ENCODE results near the gene UROC1.
A peak's percentile ranks its signal among the peaks of the same experiment; 100 is the strongest.

UROC1 gene

DNA sequence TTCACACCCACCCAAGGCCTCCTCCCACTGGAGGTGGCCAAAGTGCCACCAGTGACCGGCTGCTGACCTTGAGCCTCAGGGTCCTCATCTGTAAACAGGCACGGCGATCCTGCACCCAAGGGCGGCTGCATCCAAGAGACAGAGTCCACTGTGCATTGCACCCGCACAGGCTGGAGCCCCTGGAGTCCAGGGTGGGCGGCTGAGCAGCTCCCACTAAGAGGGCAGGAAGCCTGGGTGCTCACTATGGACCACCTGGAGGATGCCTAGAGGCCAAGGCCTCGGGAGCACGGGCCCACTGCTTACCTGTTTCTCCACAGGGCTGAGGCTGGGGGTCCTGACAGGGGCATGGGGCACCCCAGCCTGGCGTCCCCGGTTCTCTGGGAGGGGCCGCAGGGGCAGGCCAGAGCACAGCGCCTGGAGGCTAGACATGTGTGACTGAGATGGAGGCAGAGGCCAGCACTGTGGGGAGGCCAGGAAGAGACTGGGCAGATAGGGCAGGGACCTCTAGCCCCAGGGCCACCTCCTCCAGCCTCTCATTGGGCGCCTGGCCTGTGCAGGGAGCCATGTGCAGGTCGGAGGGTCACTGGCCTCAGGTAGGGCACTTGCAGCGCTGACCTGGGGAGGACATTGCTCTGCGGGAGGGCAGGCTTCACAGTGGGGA is at the start of gene UROC1:
TSS of gene UROC1 (minus strand) at position 483 of the 661 bp plus-strand sequence. CDS start at position 429, 54 bp downstream.
- DNase-seq (no peak), ATAC-seq (no peak)
- H3K4me3 Mint-ChIP-seq = no peak within 1 kb of the TSS
- no peak within 1 kb of the TSS for H3K27ac Mint-ChIP-seq
- no peaks in the 10 kb centered on the region for H3K4me1 Mint-ChIP-seq
- peaks cover 6% of the 10 kb centered on the region for H3K27me3 Mint-ChIP-seq
- H3K9me3 Mint-ChIP-seq = no peaks in the 10 kb centered on the region

DNA sequence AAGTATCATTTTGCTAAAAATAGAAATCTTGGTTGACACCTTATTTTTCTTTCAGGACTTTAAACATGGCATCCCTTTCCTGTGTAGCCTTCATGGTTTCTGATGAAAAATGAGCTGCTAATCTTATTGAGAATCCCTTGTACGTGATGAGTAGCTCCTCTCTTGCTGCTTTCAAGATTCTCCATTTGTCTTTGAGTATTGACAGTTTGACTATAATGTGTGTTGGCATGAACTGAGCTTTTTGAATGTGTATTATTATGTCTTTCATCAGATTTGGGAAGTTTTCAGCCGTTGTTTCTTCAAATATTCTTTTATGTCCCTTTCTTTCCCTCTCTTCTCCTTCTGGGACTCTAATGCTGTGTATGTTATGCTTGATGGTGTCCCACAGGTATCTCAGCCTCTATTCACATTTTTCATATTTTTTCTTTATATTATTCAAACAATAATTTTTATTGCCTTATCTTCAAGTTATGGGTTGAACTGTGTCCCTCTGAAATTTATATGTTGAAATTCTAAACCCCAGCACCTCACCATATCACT is 45.2 kb upstream of the UROC1 start:
- Mint-ChIP-seq H3K4me1 (no peaks in the 10 kb centered on the region), H3K27ac (peak overlapping the region in 1 of 2 donors; percentile 31), H3K9me3 (peaks cover 6 to 16% of the 10 kb centered on the region in 2 donors), H3K4me3 (no peak overlapping the region), H3K27me3 (peaks cover 14% of the 10 kb centered on the region)
- DNase-seq (no peak), ATAC-seq (no peak)

DNA sequence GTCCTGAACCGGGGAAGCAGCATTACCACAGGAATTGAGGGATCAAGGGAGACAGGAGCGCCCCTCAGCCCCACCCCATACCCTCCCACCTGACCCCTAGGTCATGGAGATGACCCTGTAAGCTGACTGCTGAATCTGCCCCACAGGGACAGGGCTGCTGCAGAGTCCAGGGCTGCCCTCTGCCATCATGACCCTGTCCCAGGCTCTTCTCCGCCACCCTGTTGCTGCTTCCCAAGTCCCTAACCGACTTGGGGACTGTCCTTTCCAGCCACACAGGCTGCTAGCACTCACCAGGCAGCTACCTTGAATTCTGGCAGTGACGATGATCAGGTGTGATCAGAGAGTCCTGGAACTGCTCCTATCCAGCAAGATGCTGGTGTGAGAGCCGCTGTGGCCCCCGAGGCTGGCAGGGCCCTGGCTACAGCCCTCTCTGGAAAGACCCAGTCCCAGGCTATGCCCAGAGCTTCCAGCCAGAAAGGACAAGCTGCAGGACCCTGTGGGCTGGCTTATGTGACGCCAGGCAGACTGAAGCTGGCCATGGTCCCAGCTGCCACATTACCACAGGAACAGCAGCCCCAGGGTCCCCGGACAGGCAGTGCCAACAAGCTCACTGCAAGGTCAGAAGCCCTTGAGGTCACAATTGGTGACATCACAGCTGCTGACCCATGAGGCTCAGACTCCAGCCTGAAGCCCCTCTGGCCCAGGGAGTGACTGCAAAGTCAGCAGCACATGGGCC is 40.9 kb upstream of the UROC1 start, which contains the start of gene C3orf22:
TSS of gene C3orf22 (minus strand) at position 597 of the 736 bp plus-strand sequence. CDS start 5,542 bp downstream, outside the sequence.
- Mint-ChIP-seq H3K27me3 (peaks cover 5% of the 10 kb centered on the region), H3K4me3 (no peak within 1 kb of the TSS)

DNA sequence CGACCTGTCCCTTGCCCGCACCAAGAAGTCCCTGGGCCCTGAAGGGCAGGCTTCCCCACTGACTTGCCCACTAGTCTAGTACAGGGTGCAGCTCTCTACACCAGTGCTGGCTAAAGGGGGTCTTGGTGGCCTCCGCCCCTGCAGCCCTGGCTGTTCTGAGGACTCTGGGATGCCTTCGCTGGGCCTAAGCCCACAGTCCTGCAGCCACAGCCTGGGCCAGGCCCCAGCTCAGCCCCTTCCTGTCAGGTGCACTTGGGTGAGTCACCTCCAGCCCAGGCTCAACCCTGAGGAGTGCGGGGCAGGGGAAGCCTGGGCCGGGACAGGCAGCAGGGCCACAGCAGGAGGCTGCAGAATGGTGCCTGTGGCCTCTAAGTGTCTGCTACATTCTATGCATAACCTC is 40.2 kb upstream of the UROC1 start:
- peaks cover 2 to 10% of the 10 kb centered on the region in 2 donors for H3K9me3 Mint-ChIP-seq
- ATAC-seq = peak; percentile 5
- peaks cover 5% of the 10 kb centered on the region for H3K27me3 Mint-ChIP-seq
- no peak for DNase-seq
- no peak overlapping the region for H3K27ac Mint-ChIP-seq
- H3K4me1 Mint-ChIP-seq = no peaks in the 10 kb centered on the region
- no peak overlapping the region for H3K4me3 Mint-ChIP-seq

More for the DNA sequence above, 40.9 kb upstream of the UROC1 start, which contains the start of gene C3orf22:
- Mint-ChIP-seq H3K4me1 (no peaks in the 10 kb centered on the region), H3K9me3 (peaks cover 6 to 16% of the 10 kb centered on the region in 2 donors), H3K27ac (no peak within 1 kb of the TSS)
- DNase-seq = no peak
- peak; percentile 21 for ATAC-seq

DNA sequence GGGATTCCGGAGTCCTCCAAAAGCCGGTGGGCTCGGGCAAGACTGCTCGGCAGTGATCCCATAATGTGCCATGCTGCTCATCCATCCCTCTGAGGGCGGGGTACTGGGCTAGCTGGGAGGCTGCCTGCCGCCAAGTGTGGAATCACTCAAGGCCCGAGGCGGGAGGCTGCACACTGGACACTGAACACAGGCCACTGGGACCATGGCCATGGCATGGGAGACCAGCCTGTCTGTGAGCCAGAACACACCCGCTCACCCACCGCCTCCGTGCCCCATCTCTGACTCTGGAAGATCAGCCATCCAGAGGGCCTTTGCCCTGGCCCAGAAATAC is 39.8 kb upstream of the UROC1 start:
- Mint-ChIP-seq H3K27ac (no peak overlapping the region), H3K4me3 (no peak overlapping the region), H3K27me3 (peaks cover 5% of the 10 kb centered on the region), H3K4me1 (no peaks in the 10 kb centered on the region), H3K9me3 (peaks cover 0 to 6% of the 10 kb centered on the region in 2 donors)
- ATAC-seq (no peak), DNase-seq (no peak)

DNA sequence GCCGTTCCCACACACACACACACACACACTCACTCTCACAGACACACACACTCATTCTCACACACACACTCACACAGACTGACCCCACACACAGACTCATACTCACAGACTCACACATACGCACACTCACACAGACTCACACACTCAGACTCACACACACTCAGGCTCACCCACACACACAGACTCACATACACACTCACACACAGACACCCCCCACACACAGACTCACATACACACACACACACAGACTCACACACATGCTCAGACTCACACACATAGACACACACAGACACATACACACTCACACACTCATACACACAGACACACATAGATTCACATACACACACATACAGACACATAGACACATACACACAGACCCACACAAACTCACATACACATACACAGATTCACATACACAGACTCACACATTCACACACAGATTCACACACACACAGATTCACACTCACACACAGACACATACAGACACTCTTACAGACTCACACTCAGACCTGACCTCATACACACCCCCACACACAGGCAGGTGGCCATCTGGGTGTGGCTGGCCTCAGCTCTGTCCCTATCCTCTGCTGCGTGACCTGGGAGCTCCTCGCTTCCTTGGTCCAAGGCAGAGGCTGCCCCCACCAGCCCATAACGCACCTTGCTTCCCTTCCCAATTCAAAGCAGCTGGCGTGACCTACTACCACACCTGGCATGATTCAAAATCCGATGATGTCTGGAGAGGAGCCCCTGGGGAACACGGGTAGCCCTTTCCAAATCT is 39.3 kb upstream of the UROC1 start:
- H3K27me3 Mint-ChIP-seq = peaks cover 4% of the 10 kb centered on the region
- no peaks in the 10 kb centered on the region for H3K4me1 Mint-ChIP-seq

DNA sequence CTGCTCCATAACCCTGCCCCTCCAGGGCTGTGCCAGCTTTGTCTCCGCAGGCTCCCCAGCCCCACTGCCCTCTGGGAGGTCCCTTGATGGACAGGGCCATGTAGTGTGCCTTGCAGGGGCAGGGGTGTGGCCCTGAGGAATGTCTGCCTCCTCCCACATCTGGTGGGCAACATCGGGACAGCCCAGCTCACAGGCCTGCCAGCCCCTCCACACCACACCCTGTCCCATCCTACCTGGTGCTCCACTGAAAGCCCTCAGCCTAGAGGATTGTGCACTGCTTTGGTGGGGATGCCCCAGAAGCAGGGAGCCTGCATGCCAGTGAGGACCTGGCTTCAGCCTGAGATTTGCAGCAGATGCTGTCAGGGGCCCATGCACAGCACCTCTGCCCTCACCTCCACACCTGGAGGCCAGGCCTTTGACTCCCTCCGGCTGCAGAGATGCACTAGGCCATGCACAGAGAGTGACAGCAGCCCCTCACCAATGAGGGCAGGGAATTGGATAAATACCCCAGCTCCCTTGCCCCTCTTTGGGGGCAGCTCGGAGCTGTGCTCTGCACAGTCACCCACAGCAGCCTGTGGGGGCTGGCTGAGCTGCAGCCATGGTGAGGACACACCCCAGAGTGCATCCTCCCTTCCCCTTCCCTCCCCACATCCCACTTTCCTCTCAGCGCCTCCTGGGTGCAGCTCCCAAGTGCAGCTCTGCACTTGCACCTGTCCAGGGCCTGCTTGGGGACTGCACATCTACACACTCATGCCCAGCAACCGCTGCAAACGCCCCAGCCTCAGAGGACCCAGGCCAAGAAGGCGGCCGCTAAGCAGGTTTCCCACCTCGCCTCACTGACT is 38.4 kb upstream of the UROC1 start:
- DNase-seq (no peak), ATAC-seq (no peak)
- no peaks in the 10 kb centered on the region for H3K4me1 Mint-ChIP-seq
- no peaks in the 10 kb centered on the region for H3K9me3 Mint-ChIP-seq
- no peak overlapping the region for H3K4me3 Mint-ChIP-seq
- H3K27ac Mint-ChIP-seq = peak overlapping the region in 1 of 2 donors; percentile 9
- peaks cover 3% of the 10 kb centered on the region for H3K27me3 Mint-ChIP-seq

More for the DNA sequence above, 39.3 kb upstream of the UROC1 start:
- ATAC-seq (no peak), DNase-seq (no peak)
- Mint-ChIP-seq H3K27ac (no peak overlapping the region), H3K4me3 (no peak overlapping the region), H3K9me3 (peaks cover 0 to 4% of the 10 kb centered on the region in 2 donors)

DNA sequence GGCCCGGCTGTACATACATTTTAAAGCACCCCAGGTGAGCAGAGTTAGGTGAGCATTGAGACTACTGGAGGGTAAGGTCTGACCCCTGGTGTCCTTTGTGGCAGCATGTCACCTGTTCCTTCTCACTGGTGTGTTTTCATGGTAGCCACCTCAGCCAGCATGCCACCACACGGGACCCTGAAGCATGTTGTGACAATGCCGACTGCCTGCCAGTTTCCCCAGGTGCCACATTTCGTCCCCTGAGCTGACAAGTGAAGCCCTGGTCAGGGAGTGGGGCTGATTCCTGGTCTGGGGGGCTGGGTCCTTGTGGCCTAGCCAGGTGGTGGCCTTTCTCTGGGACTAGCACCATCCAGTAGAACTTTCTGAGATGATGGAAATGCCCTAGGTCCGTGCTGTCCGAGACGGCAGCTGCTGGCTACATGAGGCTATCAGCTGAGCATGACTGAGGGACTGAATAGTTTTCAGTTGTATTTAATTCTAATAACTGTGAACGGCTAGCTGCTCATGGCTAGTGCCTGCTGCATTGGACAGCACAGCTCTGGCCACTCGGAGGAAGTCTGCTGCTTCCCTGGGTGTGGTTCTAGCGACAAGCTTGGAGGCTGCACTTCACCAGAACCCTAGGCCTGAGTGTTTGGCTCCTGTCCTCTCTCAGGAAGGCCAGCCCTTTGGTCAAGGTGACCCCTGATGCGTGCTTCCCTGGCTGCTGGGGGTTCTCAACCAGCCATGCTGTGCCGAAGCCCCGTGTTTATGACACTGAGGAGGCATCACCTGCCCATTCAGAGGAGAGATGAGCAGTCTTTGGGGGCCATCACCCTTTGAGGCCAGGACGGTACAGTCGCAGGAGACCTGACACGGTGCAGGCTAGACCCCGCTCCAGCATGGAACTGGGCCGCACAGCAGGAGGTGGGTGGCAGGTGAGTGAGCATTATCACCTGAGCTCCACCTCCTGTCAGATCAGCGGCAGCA is 37.3 kb upstream of the UROC1 start:
- H3K4me1 Mint-ChIP-seq = no peaks in the 10 kb centered on the region
- peaks cover 14% of the 10 kb centered on the region for H3K27me3 Mint-ChIP-seq
- no peak for DNase-seq
- H3K27ac Mint-ChIP-seq = no peak overlapping the region
- no peak for ATAC-seq
- H3K4me3 Mint-ChIP-seq = no peak overlapping the region
- no peaks in the 10 kb centered on the region for H3K9me3 Mint-ChIP-seq

DNA sequence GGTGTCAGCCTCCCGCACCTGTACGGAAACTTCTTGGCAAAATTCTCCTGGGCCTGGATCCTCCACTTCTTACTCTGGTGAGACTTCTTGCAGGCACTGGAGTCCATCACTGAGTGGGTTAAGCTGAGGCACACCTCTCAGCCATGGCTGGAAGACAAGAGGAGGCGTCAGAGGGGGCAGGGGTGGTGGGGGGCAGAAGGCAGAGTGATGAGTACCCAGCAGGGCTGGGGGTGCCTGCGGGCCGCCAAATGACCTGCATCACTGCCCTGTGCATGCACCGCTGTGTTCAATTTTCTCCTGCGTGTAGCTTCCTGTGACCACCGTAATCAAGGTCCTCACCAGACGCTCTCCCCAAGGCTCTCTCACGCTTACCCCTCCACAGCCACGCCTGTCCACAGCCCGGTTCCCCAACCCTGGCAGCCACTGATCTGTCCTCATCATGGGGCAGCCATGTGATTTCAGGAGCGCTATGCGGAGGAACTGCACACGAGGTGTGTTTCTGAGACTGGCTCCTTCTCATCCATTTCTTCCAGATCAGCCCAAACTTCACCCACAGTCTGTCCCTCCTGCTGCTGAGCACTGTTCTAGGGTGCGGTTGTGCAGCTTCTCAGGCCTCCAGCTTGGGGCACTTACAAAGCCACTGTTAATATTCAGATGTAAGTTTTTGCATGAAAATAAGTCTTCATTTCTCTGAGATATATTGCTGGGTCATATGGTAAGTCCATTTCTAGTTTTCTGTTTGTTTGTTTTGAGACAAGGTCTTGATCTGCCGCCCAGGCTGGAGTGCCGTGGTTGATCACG is 35.9 kb upstream of the UROC1 start:
- DNase-seq = no peak
- H3K9me3 Mint-ChIP-seq = no peaks in the 10 kb centered on the region
- H3K4me3 Mint-ChIP-seq = no peak overlapping the region
- no peak for ATAC-seq
- no peaks in the 10 kb centered on the region for H3K4me1 Mint-ChIP-seq
- H3K27ac Mint-ChIP-seq = peak overlapping the region in 1 of 2 donors; percentile 66
- H3K27me3 Mint-ChIP-seq = peaks cover 14% of the 10 kb centered on the region

DNA sequence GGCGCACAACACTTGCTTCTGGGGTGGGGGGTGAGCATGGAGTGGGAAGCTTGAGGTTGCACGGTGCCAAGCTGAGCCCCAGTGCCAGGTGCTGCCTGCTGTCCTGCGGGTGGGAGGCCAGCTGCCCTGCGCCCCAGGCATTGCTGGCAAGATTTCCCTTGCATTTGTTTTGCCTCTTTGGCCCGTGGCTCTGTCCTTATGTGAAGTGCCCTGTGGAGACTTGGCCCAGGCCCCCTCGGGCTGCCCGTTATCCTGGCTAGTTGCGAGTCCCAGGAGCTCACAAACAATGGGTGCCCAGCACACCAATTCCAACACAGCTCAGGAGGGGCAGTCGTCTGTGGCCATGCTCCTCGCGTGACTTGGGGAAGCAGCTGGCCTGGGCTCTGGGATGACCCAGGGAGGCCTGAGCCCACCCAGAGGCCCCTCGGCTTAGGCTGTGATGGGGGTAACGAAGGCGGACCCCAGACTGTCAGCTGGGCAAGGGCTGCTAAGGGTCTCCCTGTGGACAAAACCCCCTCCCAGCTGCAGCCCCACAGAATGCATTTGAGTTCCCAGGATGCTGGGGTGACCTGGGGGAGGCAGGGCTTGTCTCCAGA is 35.2 kb upstream of the UROC1 start:
- Mint-ChIP-seq H3K9me3 (no peaks in the 10 kb centered on the region), H3K27me3 (peaks cover 14% of the 10 kb centered on the region), H3K27ac (no peak overlapping the region), H3K4me1 (no peaks in the 10 kb centered on the region), H3K4me3 (no peak overlapping the region)
- DNase-seq (no peak), ATAC-seq (no peak)

DNA sequence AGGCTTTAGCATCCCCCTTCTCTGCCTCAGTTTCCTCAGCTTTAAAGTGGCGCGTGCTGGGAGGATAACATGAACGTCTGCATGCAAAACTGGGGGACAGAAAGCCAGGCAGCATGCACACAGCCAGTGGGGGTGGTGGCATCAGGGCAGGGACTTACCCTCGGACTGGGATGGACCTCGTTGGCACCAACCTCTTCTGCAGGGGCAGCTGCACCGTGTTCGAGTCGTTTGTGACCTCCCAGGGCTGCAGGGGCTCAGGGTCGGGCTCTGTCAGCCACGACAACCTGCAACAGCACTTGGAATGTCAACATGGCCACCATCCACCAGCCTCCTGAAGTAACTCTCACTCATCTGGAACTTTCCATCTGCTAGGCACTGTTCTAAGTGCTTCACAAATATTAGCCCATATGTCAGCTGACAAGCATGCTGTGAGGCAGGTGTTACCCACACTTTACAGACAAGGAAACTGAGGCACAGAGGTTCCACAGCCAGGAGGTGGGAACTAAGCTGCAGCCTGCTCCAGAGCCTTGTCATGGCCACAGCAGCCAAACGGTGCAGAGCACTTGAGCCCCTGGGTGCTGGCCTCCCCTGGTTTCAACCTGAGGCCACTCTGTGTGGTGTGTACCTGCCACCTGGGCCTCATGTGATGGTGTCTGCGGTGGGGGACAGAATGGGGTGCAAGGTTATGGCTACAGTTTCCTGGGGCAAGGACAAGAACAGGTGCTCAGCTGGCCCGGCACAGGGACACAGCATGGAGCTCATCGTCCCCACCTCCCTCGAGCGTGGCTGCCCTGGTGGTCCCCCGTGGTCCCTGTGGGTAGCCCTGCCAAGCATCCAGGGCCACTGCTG is 34.5 kb upstream of the UROC1 start:
- H3K27me3 Mint-ChIP-seq = peaks cover 14% of the 10 kb centered on the region
- no peak overlapping the region for H3K4me3 Mint-ChIP-seq
- H3K9me3 Mint-ChIP-seq = no peaks in the 10 kb centered on the region
- no peaks in the 10 kb centered on the region for H3K4me1 Mint-ChIP-seq
- DNase-seq (no peak), ATAC-seq (no peak)
- no peak overlapping the region for H3K27ac Mint-ChIP-seq

DNA sequence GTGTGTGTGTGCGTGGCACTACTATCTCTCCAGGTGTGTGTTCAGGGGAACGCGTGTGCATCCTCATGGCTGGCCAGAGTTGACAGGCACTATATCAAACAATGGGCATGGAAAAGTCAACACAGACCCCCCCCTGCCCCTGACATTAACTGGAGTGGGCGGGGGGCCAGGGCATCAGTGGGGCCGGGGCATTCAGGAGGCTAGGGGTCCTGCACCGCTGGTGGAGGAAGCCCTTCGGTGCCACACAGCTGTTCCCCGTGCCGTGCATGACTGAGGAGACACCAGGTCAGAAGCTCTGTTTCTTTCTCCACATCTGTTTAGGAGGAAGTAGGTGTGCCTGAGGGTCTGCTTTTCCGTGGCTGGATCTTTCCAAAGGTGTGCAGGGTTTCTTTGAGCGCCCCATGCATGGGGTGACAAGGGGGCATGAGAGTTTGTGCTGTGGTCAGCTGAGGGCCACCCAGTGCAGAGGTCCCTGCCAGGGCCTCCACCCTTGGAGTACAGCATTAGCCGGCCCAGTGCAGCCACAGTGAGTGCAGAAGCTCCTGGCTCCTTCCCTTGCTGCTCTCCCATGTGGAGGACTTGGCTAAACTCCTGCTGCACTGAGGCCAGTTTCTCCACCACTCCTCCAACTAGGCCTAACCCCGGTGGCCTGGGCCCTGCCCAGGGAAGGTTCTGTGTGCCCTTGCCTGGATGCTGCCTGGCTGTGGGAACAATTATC is 33.7 kb upstream of the UROC1 start:
- no peaks in the 10 kb centered on the region for H3K4me1 Mint-ChIP-seq
- H3K27me3 Mint-ChIP-seq = peaks cover 14% of the 10 kb centered on the region
- no peak overlapping the region for H3K27ac Mint-ChIP-seq
- H3K4me3 Mint-ChIP-seq = no peak overlapping the region
- H3K9me3 Mint-ChIP-seq = no peaks in the 10 kb centered on the region
- DNase-seq = no peak
- ATAC-seq = no peak
